HepG2 (cell line): Measurements from ENCODE around the gene DCLRE1B. TPM values are rescaled to one million over a fixed set of nuclear protein-coding genes. Genes with fewer than 3 reads are reported as not detected.

Source experiments
- ATF1 ChIP-seq: IDR thresholded peaks from 2 replicates; pipeline ENCODE4 v1.6.1; 2016; ENCODE audit warnings: mild to moderate bottlenecking, control low read depth
- CCDC6 ChIP-seq: sonication (generic); formaldehyde crosslinking; IDR thresholded peaks from 2 replicates; pipeline ENCODE4 v1.8.1; 2022; ENCODE audit warnings: mild to moderate bottlenecking, missing genetic modification reagents, moderate library complexity
- CHCHD3 ChIP-seq: sonication (generic); formaldehyde crosslinking; IDR thresholded peaks from 2 replicates; pipeline ENCODE4 v1.8.0; 2022; ENCODE audit warnings: mild to moderate bottlenecking, missing genetic modification reagents, moderate library complexity
- FOXA3 ChIP-seq: IDR thresholded peaks from 2 replicates; pipeline ENCODE4 v1.6.1; 2016; ENCODE audit warnings: missing genetic modification reagents, missing compliant biosample characterization
- HMGXB4 ChIP-seq, 2 experiments: sonication (generic) in 1 of 2; formaldehyde crosslinking in 1 of 2; IDR thresholded peaks; 2 replicates each; pipeline versions ENCODE4 v1.4.0 to v1.6.1; 2018 to 2020; ENCODE audit warnings: missing genetic modification reagents in 2 of 2, borderline replicate concordance in 1 of 2, low read depth in 1 of 2, mild to moderate bottlenecking in 1 of 2, missing biosample characterization in 1 of 2
- HNRNPLL ChIP-seq: fragments of 200-400 bp; formaldehyde crosslinking; IDR thresholded peaks from 2 replicates; pipeline ENCODE4 v1.6.1; 2017; ENCODE audit warnings: mild to moderate bottlenecking, low read depth, low read length; ENCODE audit not compliant: poor library complexity, severe bottlenecking
- HOXA7 ChIP-seq: sonication (generic); formaldehyde crosslinking; IDR thresholded peaks from 2 replicates; pipeline ENCODE4 v1.8.1; 2022; ENCODE audit warnings: mild to moderate bottlenecking, missing genetic modification reagents, moderate library complexity
- NFE2L2 ChIP-seq: fragments of 150-350 bp; IDR thresholded peaks from 2 replicates; pipeline ENCODE4 v1.6.1; 2014; ENCODE audit warnings: low read length
- NKX3-1 ChIP-seq: sonication (generic); formaldehyde crosslinking; IDR thresholded peaks from 2 replicates; pipeline ENCODE4 v1.5.0; 2020; ENCODE audit warnings: missing genetic modification reagents
- REL ChIP-seq: sonication (generic); formaldehyde crosslinking; conservative IDR thresholded peaks from 2 replicates; pipeline ENCODE4 v1.8.0; 2022; ENCODE audit warnings: mild to moderate bottlenecking, missing genetic modification reagents, moderate library complexity
- SAFB2 ChIP-seq: sonication (generic); formaldehyde crosslinking; IDR thresholded peaks from 2 replicates; pipeline ENCODE4 v1.5.1; 2020; ENCODE audit warnings: missing genetic modification reagents, low read depth, mild to moderate bottlenecking, borderline replicate concordance
- TAF15 ChIP-seq: fragments of 200-400 bp; formaldehyde crosslinking; IDR thresholded peaks from one replicate; pipeline ENCODE4 v1.6.1; 2018; ENCODE audit warnings: mild to moderate bottlenecking, low read depth, low read length; ENCODE audit not compliant: poor library complexity, severe bottlenecking
- TFDP2 ChIP-seq: sonication (generic); formaldehyde crosslinking; IDR thresholded peaks from 2 replicates; pipeline ENCODE4 v1.4.0; 2020; ENCODE audit warnings: missing genetic modification reagents
- TRIM22 ChIP-seq: fragments of 450-650 bp; IDR thresholded peaks from 2 replicates; pipeline ENCODE4 v1.6.1; 2017
- ZNF230 ChIP-seq: sonication (generic); formaldehyde crosslinking; IDR thresholded peaks from 2 replicates; pipeline ENCODE4 v1.4.0; 2020; ENCODE audit warnings: mild to moderate bottlenecking, missing genetic modification reagents
- ZNF337 ChIP-seq: sonication (generic); formaldehyde crosslinking; IDR thresholded peaks from 2 replicates; pipeline ENCODE4 v1.5.1; 2020; ENCODE audit warnings: missing genetic modification reagents, low read depth, mild to moderate bottlenecking, borderline replicate concordance
- ZNF567 ChIP-seq: sonication (generic); formaldehyde crosslinking; IDR thresholded peaks from 2 replicates; pipeline ENCODE4 v1.8.1; 2023; ENCODE audit warnings: mild to moderate bottlenecking, missing genetic modification reagents, borderline replicate concordance
- ZNF782 ChIP-seq: sonication (generic); formaldehyde crosslinking; IDR thresholded peaks from 2 replicates; pipeline ENCODE4 v1.4.0; 2020; ENCODE audit warnings: missing genetic modification reagents, mild to moderate bottlenecking, borderline replicate concordance
- ZNF879 ChIP-seq: sonication (generic); formaldehyde crosslinking; IDR thresholded peaks from 2 replicates; pipeline ENCODE4 v1.8.1; 2023; ENCODE audit warnings: missing genetic modification reagents
- polyA plus RNA-seq, 8 experiments: library from polyadenylated mRNA; depleted of rRNA in 3 of 8; stranded (reverse) in 7 of 8; unstranded in 1 of 8; fragments of >200 nt; fragmentation: Illumina TruSeq in 4 of 8; extraction: Trizol in 4 of 8; gene quantifications; 2 replicates each; pipeline versions ENCODE4 v1.2.1 to v1.2.3, GENCODE V29; 2011 to 2016; ENCODE audit warnings: low read depth in 4 of 8, missing spikeins in 1 of 8, mixed read lengths in 1 of 8; ENCODE audit not compliant: insufficient read depth in 1 of 8
- total RNA-seq, 5 experiments: library from RNA; depleted of rRNA; stranded (reverse); fragments of >200 nt; fragmentation: Illumina TruSeq; extraction: Trizol; gene quantifications; 2 replicates each; pipeline ENCODE4 v1.2.3, GENCODE V29; 2016; ENCODE audit warnings: low read depth in 1 of 5
- TF ChIP-seq, protein P1 (sequence below): sonication (generic); formaldehyde crosslinking; IDR thresholded peaks from 2 replicates; pipeline ENCODE4 v1.8.0; 2022; ENCODE audit warnings: mild to moderate bottlenecking, missing genetic modification reagents; ENCODE audit not compliant: insufficient replicate concordance
- TF ChIP-seq, protein P2 (sequence below): sonication (generic); formaldehyde crosslinking; IDR thresholded peaks from 2 replicates; pipeline ENCODE4 v1.8.1; 2023; ENCODE audit warnings: missing genetic modification reagents, mild to moderate bottlenecking, borderline replicate concordance

DCLRE1B gene
- total and polyA plus RNA-seq, 2 of the 13 experiments (the other 11 are each of a cell fraction or from before 2014, with no cell fraction given): 2.7 to 8.0 TPM

DNA sequence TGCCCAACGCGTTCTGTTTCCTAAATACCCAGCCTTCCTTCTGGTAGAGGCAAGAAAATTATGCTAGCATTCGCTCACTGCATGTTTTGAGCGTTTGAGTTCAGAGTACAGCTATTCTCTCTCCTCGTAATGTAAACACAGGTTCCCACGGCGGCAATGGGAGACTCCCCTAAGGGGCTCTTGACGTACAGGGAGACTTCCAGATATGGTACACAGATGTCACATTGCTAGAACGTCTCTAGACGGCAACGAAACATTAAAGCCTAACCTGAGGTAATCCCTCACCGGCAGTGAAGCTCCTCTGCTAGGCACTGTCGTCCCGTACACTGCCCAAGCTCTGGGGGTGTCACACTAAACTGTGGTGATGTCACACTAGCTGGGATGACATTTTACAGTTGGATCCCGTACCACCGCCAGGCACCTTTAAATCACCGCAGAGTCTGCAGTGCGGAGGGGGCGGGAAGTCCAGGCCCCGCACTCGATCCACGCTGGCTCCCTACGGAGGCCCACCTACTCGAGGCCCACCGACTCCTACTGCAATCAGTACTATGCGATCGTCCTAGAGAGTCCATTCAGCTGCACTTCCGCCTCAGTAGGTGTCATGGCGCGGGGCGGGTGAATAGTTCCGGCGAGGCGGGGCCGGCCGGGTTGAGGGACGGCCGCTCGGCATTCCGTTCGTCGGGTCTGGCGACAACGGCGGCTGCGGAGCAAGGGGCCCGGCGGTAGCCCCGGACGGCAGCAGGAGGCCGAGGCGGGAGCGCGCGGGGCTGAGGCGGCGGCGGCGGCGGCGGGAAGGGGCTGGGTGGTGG lies 24.0 kb downstream of the DCLRE1B start, which contains the start of gene HIPK1 (continued):
- TF ChIP-seq HMGXB4 (CRISPR knock-in tag; IDR thresholded peaks at IDR 0.05; ENCODE audit: borderline replicate concordance in 1 of 2, low read depth in 1 of 2) (peak; percentile 52 to 81; a peak in 3 of 4 replicates), REL (CRISPR knock-in tag) (0 out of 2 replicates have a peak, but pooled peaks have one; percentile 75), CHCHD3 (0 out of 2 replicates have a peak, but pooled peaks have one; percentile 61), ZNF337 (CRISPR knock-in tag) (0 out of 2 replicates have a peak, but pooled peaks have one; percentile 32), FOXA3 (CRISPR knock-in tag) (peak; percentile 88), HOXA7 (no peak), TRIM22 (no peak), NFE2L2 (no peak), ZNF567 (CRISPR knock-in tag) (0 out of 2 replicates have a peak, but pooled peaks have one; percentile 50), CCDC6 (CRISPR knock-in tag) (no peak), ZNF879 (peak; percentile 37; the same call in 1 of the 2 replicates), ZNF782 (CRISPR knock-in tag) (no peak; the same call in 1 of the 2 replicates), ZNF230 (no peak; the same call in none of the 2 replicates), ATF1 (CRISPR knock-in tag) (peak; percentile 86), HNRNPLL (peak; percentile 78), TAF15 (no peak), SAFB2 (CRISPR knock-in tag) (peak; percentile 20; the same call in 1 of the 2 replicates), TFDP2 (CRISPR knock-in tag) (peak; percentile 83; the same call in 1 of the 2 replicates), NKX3-1 (CRISPR knock-in tag) (peak; percentile 23; the same call in 1 of the 2 replicates)
- TF ChIP-seq, protein P1, sequence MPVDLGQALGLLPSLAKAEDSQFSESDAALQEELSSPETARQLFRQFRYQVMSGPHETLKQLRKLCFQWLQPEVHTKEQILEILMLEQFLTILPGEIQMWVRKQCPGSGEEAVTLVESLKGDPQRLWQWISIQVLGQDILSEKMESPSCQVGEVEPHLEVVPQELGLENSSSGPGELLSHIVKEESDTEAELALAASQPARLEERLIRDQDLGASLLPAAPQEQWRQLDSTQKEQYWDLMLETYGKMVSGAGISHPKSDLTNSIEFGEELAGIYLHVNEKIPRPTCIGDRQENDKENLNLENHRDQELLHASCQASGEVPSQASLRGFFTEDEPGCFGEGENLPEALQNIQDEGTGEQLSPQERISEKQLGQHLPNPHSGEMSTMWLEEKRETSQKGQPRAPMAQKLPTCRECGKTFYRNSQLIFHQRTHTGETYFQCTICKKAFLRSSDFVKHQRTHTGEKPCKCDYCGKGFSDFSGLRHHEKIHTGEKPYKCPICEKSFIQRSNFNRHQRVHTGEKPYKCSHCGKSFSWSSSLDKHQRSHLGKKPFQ (CRISPR knock-in tag): peak; percentile 59
- TF ChIP-seq, protein P2, sequence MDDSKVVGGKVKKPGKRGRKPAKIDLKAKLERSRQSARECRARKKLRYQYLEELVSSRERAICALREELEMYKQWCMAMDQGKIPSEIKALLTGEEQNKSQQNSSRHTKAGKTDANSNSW: 0 out of 2 replicates have a peak, but pooled peaks have one; percentile 74
